Smooth muscle cell (in vitro differentiated cells): ENCODE results near the gene SVOP. TPM values are rescaled to one million over a fixed set of nuclear protein-coding genes. Genes with fewer than 3 reads are reported as not detected.

ENCODE experiments used
- DNase-seq: peaks from one replicate; lab custom pipeline; 2025; ENCODE audit not compliant: unreplicated experiment; lab: John Stamatoyannopoulos, UW
- H2AFZ ChIP-seq: fragments of 200-600 bp; sonication (generic); 2 replicates; pipeline ENCODE4 v1.6.0; 2016; ENCODE audit warnings: antibody characterized with exemption, low read depth, mild to moderate bottlenecking
- H3F3A ChIP-seq: fragments of 200-600 bp; sonication (generic); 2 replicates; pipeline ENCODE4 v1.6.0; 2017; ENCODE audit warnings: antibody characterized with exemption, low read depth
- H3K27ac ChIP-seq: fragments of 200-600 bp; sonication (generic); 2 replicates; pipeline ENCODE4 v1.5.1; 2016; ENCODE audit warnings: low read depth, mild to moderate bottlenecking
- H3K27me3 ChIP-seq: fragments of 200-600 bp; sonication (generic); 2 replicates; pipeline ENCODE4 v1.6.1; 2016; ENCODE audit warnings: low read depth, mild to moderate bottlenecking
- H3K36me3 ChIP-seq: fragments of 200-600 bp; sonication (generic); 2 replicates; pipeline ENCODE4 v1.5.1; 2016; ENCODE audit warnings: low read depth
- H3K4me1 ChIP-seq: fragments of 200-600 bp; sonication (generic); 2 replicates; pipeline ENCODE4 v1.5.1; 2016; ENCODE audit warnings: low read depth
- H3K4me2 ChIP-seq: fragments of 200-600 bp; sonication (generic); 2 replicates; pipeline ENCODE4 v1.6.0; 2016; ENCODE audit warnings: mild to moderate bottlenecking
- H3K4me3 ChIP-seq: fragments of 200-600 bp; sonication (generic); 2 replicates; pipeline ENCODE4 v1.5.1; 2016; ENCODE audit warnings: mild to moderate bottlenecking
- H3K79me2 ChIP-seq: fragments of 200-600 bp; sonication (generic); 2 replicates; pipeline ENCODE4 v1.6.0; 2016; ENCODE audit warnings: low read depth, mild to moderate bottlenecking
- H3K9ac ChIP-seq: fragments of 200-600 bp; sonication (generic); 2 replicates; pipeline ENCODE4 v1.6.0; 2016; ENCODE audit warnings: low read depth
- H3K9me3 ChIP-seq: fragments of 200-600 bp; sonication (generic); replicated peaks from 2 replicates; pipeline ENCODE4 v1.5.1; 2016; ENCODE audit warnings: low read depth
- H4K20me1 ChIP-seq: fragments of 200-600 bp; sonication (generic); 2 replicates; pipeline ENCODE4 v1.6.0; 2016; ENCODE audit warnings: low read depth
- WGBS: methylation state at CpG from one replicate; pipeline ENCODE4 v1.1.7; 2016; ENCODE audit warnings: low lambda C conversion rate; 5-methylcytosine and 5-hydroxymethylcytosine counted together
- polyA plus RNA-seq: library from polyadenylated mRNA; unstranded; fragments of >200 nt; fragmentation: Nextera tagmentation; extraction: Ambion mirVana; gene quantifications from 2 replicates; pipeline ENCODE4 v1.2.1, GENCODE V29; 2016
- total RNA-seq: library from RNA; depleted of rRNA; stranded (reverse); fragments of >200 nt; gene quantifications from 2 replicates; pipeline ENCODE4 v1.2.3, GENCODE V29; 2014
- TF ChIP-seq, protein P1 (sequence below): fragments of 200-600 bp; sonication (generic); IDR thresholded peaks from 2 replicates; pipeline ENCODE4 v1.5.1; 2017; ENCODE audit warnings: borderline replicate concordance, mild to moderate bottlenecking, antibody characterized with exemption; ENCODE audit not compliant: insufficient read depth, poor library complexity, severe bottlenecking

The SVOP gene
- total and polyA plus RNA-seq, 2 experiments from 2014 or later: not detected

- WGBS: 95% methylated on average over 9 of the region's 9 CpGs
- H3K9me3 ChIP-seq: no peaks in the 10 kb centered on the region
- no peak overlapping the region for H3K4me3 ChIP-seq
- H3K9ac ChIP-seq: no peak overlapping the region
- no peak overlapping the region for H3K27ac ChIP-seq
- no peaks in the 10 kb centered on the region for H3K4me1 ChIP-seq
- no peaks in the 10 kb centered on the region for H3K79me2 ChIP-seq
- no peaks in the 10 kb centered on the region for H4K20me1 ChIP-seq
- H2AFZ ChIP-seq: no peak overlapping the region
- no peaks in the 10 kb centered on the region for H3K27me3 ChIP-seq
- H3K4me2 ChIP-seq: no peak overlapping the region
- TF ChIP-seq, protein P1, sequence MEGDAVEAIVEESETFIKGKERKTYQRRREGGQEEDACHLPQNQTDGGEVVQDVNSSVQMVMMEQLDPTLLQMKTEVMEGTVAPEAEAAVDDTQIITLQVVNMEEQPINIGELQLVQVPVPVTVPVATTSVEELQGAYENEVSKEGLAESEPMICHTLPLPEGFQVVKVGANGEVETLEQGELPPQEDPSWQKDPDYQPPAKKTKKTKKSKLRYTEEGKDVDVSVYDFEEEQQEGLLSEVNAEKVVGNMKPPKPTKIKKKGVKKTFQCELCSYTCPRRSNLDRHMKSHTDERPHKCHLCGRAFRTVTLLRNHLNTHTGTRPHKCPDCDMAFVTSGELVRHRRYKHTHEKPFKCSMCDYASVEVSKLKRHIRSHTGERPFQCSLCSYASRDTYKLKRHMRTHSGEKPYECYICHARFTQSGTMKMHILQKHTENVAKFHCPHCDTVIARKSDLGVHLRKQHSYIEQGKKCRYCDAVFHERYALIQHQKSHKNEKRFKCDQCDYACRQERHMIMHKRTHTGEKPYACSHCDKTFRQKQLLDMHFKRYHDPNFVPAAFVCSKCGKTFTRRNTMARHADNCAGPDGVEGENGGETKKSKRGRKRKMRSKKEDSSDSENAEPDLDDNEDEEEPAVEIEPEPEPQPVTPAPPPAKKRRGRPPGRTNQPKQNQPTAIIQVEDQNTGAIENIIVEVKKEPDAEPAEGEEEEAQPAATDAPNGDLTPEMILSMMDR: no peak
- H3K36me3 ChIP-seq: no peaks in the 10 kb centered on the region
- DNase-seq: no peak
- H3F3A ChIP-seq: no peaks in the 10 kb centered on the region
These were observed 54.3 kb downstream of the SVOP start for GRCh38 chr12:108966378-108967151.

GRCh38 chr12:108965886-108966285 is 55.0 kb downstream of the SVOP start:
- no peaks in the 10 kb centered on the region for H3K27me3 ChIP-seq
- no peak overlapping the region for H3K4me3 ChIP-seq
- no peak overlapping the region for H3K4me2 ChIP-seq

GRCh38 chr12:108964371-108965352 is 56.2 kb downstream of the SVOP start:
- H4K20me1 ChIP-seq: no peaks in the 10 kb centered on the region
- no peaks in the 10 kb centered on the region for H3K9me3 ChIP-seq
- no peaks in the 10 kb centered on the region for H3K79me2 ChIP-seq
- TF ChIP-seq, protein P1: no peak
- no peak overlapping the region for H2AFZ ChIP-seq
- no peaks in the 10 kb centered on the region for H3K4me1 ChIP-seq
- H3K4me2 ChIP-seq: no peak overlapping the region
- DNase-seq: no peak
- H3F3A ChIP-seq: no peaks in the 10 kb centered on the region
- H3K27ac ChIP-seq: no peak overlapping the region
- H3K9ac ChIP-seq: no peak overlapping the region
- WGBS: 87% methylated on average over 8 of the region's 8 CpGs
- H3K4me3 ChIP-seq: no peak overlapping the region
- no peaks in the 10 kb centered on the region for H3K27me3 ChIP-seq
- no peaks in the 10 kb centered on the region for H3K36me3 ChIP-seq

More at GRCh38 chr12:108965886-108966285, 55.0 kb downstream of the SVOP start:
- H3K4me1 ChIP-seq: no peaks in the 10 kb centered on the region
- H3K79me2 ChIP-seq: no peaks in the 10 kb centered on the region
- TF ChIP-seq, protein P1: no peak
- H3K36me3 ChIP-seq: no peaks in the 10 kb centered on the region
- H4K20me1 ChIP-seq: no peaks in the 10 kb centered on the region
- no peaks in the 10 kb centered on the region for H3F3A ChIP-seq
- no peak for DNase-seq
- H3K9ac ChIP-seq: no peak overlapping the region
- WGBS: 79% methylated on average over 1 of the region's 1 CpG
- no peak overlapping the region for H2AFZ ChIP-seq
- no peaks in the 10 kb centered on the region for H3K9me3 ChIP-seq
- H3K27ac ChIP-seq: no peak overlapping the region
